GM21367 (cell line): Measurements from ENCODE around the gene DGKH.
"Not testable (repeated sequence)": the region's sequence is repeated elsewhere in the genome, so short reads cannot be mapped to it uniquely, and the experiment has no call there.

Source experiments
- ATAC-seq: cut with Tn5 transposase; IDR thresholded peaks from one replicate; pipeline ENCODE4 v1.9.1; 2021; ENCODE audit not compliant: unreplicated experiment

DGKH gene

DNA sequence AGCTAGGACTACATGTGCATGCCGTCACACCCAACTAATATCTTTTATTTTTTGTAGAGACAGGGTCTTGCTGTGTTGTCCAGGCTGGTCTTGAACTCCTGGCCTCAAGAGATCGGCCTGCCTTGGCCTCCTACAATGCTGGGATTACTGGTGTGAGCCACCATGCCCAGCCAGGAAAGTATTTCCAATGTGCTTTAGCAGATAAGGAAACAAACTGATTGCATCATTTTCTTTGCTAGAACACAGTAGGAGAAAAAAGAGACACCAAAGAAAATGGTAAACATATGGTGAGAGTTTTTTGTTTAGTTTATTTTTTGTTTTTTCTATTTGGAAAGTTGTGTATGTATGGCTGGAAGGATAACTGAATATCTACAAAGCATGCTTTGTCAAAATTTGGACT, 176.6 kb downstream of the DGKH start:
- no peak for ATAC-seq

- not testable (repeated sequence) for ATAC-seq
Observed at GRCh38 chr13:42226759-42227158, 178.3 kb downstream of the DGKH start.

DNA sequence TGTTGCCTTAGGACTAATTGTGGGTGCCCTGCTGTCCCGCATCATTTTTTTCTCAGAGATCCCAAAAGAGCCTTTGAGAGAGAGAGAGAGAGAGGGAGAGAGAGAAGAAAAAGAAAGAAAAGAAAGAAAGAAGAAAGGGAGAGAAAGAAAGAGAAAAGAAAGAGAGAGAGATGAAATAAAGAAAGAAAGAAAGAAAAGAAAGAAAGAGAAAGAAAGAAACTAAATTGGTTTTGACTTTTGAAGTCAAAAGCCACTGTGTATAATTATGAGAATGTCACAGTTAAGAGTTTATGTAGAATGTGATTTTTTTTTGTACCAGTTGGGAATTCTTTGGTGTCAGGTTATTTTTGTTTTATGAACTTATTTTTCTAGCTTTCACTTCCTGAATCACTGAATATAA, 180.1 kb downstream of the DGKH start:
- ATAC-seq = no peak

DNA sequence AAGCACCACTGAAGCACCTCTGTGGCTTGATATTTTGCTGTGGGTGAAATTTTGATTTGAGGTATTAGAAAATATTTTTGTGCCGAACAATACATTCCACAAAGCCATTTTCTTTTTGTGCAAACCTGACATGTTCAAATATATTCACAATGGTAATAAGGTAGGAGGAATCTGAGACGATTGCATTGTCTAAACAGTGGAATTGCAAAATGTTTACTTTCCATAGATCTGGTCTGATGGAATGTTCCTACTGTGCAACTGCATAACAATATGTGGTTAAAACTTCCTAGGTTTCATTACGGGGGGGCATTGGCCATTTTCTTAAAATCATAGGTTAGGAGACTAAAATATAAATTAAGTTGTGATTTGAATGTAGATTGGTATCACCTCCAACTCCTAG, 180.8 kb downstream of the DGKH start:
- no peak for ATAC-seq

DNA sequence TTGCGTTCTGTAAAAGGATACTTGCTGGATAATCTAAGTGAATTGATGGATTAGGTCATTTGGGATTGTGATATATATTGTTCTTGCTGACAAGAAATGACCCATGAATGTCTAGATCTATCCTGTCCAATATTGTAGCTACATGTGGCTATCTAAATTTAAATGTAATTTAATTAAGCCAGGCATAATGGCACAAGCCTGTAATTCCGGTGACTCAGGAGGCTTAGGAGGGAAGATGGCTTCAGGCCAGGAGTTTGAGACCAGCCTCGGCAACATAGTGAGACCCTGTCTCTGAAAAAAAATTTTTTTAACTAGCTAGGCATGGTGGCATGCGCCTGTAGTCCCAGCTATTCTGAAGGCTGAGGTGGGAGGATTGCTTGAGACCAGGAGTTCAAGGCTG, 184.2 kb downstream of the DGKH start:
- no peak for ATAC-seq

- ATAC-seq = no peak
Observed at GRCh38 chr13:42233726-42234125, 185.3 kb downstream of the DGKH start.

DNA sequence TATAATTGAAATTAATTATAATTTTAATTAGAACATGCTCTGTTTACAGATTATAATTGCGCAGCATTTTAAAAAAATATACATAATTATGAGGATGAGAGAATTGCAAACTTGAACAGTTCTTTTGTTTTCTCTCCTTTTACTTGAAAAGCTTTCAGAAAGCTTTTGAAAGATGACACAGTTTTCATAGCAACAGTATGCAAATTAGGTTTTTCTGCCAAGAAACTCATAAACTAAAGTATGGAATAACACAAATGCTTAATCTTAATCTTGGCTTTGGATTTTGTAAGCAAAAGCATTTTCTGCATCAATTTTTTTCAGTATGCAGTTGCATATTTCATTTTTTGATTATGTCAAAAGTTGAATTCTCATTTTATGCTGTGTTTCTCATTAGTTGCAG, 190.7 kb downstream of the DGKH start:
- no peak for ATAC-seq

DNA sequence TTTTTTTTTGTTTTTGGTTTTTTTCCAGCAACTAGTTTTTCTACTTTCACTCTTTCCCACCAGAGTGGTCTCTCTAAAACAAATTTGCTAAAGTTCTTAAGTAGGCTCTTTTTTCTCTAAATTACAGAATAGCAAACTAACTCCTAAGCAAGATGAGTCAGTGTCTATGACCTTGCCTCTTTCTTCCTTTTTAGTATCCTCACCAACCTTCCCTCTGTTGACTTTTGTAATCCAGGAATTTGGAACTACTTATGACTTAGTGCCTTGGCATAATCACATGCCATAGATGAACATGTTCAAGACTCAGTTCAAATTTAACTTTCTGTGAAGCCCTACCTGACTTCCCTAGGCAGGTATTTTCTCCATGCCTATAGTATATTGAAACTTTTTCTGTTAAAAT, 191.2 kb downstream of the DGKH start:
- no peak for ATAC-seq

DNA sequence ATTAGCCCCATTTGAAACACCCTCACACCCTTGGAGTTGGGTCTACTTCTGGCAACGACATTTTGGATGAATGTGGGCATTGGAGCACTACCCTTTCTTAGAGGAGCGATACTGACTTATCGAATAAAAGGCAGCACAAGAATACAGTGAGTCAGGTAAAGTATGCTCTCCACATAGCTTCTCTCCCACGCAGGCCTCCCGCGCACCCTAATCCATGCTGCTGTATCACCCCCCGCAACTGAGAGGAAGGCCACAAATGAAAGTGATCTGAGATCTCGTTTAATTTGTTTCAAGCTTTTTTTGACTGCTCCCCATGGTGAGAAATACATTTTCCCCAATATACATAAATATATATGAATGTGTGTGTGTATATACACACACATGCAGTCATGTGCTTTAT, 198.1 kb downstream of the DGKH start:
- ATAC-seq = no peak

DNA sequence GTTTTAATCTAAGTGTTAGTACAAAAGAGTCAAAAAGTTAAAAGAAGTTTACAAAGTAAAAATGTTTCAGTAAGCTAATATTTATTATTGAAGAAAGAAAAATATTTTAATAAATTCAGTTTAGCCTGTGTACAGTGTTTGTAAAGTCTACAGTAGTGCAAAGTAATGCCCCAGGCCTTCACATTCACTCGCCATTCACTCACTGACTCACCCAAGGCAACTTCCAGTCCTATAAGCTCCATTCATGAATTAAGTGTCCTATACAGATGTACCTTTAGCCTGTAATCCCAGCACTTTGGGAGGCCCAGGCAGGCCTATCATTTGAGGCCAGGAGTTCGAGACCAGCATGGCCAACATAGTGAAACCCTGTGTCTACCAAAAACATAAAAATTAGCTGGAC, 199.4 kb downstream of the DGKH start:
- no peak for ATAC-seq

DNA sequence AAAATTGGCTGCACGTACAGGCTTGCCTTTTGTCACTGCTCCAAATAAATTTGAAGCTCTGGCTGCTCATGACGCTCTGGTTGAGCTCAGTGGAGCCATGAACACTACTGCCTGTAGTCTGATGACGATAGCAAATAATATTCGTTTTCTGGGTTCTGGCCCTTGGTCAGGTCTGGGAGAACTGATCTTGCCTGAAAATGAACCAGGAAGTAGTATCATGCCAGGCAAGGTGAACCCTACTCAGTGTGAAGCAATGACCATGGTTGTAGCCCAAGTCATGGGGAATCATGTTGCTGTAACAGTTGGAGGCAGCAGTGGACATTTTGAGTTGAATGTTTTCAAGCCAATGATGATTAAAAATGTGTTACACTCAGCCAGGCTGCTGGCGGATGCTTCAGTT, 207.4 kb downstream of the DGKH start:
- no peak for ATAC-seq

DNA sequence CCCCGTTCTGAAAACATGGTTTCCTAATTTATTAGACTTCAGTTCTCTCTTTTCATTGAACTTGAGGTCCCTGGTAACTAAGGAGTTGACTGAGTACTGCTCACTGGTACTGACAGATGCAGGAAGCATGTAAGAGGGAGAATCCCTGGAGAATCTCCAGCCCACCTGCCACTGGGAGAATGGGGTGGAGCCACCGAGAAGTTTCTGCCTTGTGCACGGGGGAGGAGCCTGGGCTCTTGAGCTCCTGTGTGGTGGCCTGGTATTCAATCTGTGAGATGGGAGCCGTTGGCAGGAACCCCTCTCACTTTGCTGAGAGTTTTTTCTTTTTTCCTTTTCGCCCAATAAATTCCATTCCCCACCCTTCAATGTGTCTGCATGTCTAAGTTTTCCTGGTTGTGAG, 210.3 kb downstream of the DGKH start:
- no peak for ATAC-seq

DNA sequence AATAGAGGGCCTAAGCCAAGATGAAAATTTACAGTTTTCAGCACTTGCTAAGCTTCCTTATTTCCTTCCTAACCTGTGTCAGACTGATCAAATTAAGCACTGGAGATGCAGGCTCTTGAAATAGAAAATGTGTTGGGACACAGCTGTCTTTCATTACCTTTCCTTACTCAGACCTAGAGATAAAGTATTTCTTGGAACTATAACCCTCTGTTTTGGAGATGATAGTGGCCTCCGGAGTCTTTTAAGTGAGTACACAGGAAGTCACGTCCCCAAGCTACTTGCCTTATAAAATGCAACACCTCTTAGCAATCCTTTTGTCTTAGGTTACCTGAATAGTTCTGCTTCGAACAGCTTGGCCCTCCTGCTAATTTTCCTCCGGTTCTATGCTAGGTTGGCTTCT, 211.1 kb downstream of the DGKH start:
- ATAC-seq = no peak

DNA sequence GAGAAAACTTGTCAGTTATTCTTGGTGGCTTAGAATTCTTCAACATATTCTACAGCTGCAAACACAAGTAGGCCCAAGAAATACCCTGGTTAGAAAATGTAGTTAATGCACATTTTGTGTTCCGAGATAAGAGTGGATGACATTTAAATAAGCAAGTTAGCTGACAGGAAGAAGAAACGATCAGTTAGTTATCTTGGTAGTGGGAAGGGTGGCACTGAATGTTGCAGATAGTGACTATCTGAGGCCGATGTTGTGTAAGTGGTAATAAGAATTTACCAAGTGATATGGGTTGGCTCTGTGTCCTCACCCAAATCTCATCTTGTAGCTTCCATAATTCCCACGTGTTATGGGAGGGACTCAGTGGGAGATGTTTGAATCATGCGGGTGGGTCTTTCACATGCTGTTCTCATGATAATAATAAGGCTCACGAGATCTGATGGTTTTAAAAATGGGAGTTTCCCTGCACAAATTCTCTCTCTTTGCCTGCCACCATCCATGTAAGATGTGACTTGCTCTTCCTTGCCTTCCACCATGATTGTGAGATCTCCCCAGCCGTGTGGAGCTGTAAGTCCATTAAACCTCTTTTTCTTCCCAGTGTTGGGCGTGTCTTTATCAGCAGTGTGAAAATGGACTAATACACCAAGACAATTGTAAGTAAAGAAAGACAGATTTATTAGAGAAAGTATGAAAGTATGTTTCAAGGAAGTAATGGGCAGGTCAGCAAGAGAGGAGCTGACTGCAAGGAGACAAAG, 212.6 kb downstream of the DGKH start:
- no peak for ATAC-seq

- ATAC-seq = no peak
Observed at GRCh38 chr13:42266473-42266872, 218.0 kb downstream of the DGKH start.

GRCh38 chr13:42270160-42270856, 221.9 kb downstream of the DGKH start:
- no peak for ATAC-seq

- ATAC-seq = no peak
Observed at GRCh38 chr13:42270857-42271215, 222.4 kb downstream of the DGKH start.

GRCh38 chr13:42271337-42272114, 223.1 kb downstream of the DGKH start:
- peak; percentile 74 for ATAC-seq

- peak; percentile 5 for ATAC-seq
Observed at GRCh38 chr13:42272115-42272803, 223.8 kb downstream of the DGKH start, which contains the start of gene AKAP11. TSS of gene AKAP11 (plus strand) at chr13:42272152. CDS start at chr13:42286349, 14,197 bp downstream.

- ATAC-seq = no peak
Observed at GRCh38 chr13:42272804-42273175, 224.3 kb downstream of the DGKH start.

DNA sequence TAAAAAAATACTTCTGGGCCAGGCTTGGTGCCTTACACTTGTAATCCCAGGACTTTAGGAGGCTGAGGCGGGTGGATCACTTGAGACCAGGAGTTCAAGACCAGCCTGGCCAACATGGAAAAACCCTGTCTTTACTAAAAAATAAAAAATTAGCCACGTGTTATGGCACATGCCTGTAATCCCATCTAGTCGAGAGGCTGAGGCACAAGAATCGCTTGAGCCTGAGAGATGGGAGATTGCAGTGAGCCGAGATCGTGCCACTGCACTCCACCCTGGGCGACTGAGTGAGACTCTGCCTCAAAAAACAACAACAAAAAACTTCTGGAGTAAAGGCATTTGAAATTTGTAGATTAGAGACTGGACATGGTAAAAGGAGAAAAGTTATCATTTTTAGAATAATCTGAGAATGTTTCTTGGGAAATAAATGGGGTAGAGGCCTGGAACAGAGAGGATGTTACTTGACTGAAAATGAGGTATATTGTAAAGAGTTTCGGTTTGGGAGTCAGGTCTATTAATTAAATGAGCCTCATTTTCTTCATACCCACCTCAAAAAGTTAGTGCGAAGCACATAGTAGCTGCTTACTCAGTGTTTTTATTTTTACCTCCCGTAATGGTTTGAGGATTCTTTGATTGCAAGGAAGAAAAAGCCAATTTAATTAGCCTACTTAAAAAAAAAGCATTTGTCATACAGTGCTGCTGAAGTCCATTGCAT, 226.1 kb downstream of the DGKH start:
- ATAC-seq = no peak
